ENCODE data around the gene ACTA2. TPM values are rescaled to one million over a fixed set of nuclear protein-coding genes. Genes with fewer than 3 reads are reported as not detected.
"Not testable (repeated sequence)": the region's sequence is repeated elsewhere in the genome, so short reads cannot be mapped to it uniquely, and the experiment has no call there.

Gene ACTA2
- total RNA-seq, 4 donors from 2014 or later: 83.5 to 342 (median 142) TPM

GRCh38 chr10:88934900-88935672 lies 17.5 kb downstream of the ACTA2 start:
- H3K4me1 ChIP-seq: peaks cover 0 to 8% (median 0%) of the 10 kb centered on the region in 4 donors
- TF ChIP-seq POLR2A (IDR thresholded peaks at IDR 0.05) (no peak), CTCF (IDR thresholded peaks at IDR 0.05) (peak; percentile 73 to 95 (median 90))
- no peaks in the 10 kb centered on the region for H3K9me3 ChIP-seq
- peak overlapping the region in 3 of 4 donors; percentile 38 to 62 (median 43) for H3K27ac ChIP-seq
- peak; percentile 62 to 91 (median 66) for DNase-seq
- peaks cover 0 to 32% (median 0%) of the 10 kb centered on the region in 3 donors for H3K36me3 ChIP-seq
- H3K4me3 ChIP-seq: no peak overlapping the region
- no peaks in the 10 kb centered on the region for H3K27me3 ChIP-seq

GRCh38 chr10:88933564-88933963 lies 19.0 kb downstream of the ACTA2 start:
- H3K4me1 ChIP-seq: peaks cover 0 to 8% (median 0%) of the 10 kb centered on the region in 4 donors
- H3K27me3 ChIP-seq: no peaks in the 10 kb centered on the region
- H3K27ac ChIP-seq: no peak overlapping the region
- TF ChIP-seq CTCF (IDR thresholded peaks at IDR 0.05) (no peak), POLR2A (IDR thresholded peaks at IDR 0.05) (no peak)
- no peak for DNase-seq
- H3K36me3 ChIP-seq: peaks cover 0 to 19% (median 0%) of the 10 kb centered on the region in 3 donors
- no peaks in the 10 kb centered on the region for H3K9me3 ChIP-seq
- no peak overlapping the region for H3K4me3 ChIP-seq

- DNase-seq: peak in 2 of 3 donors; percentile 37 to 77
- H3K27me3 ChIP-seq: no peaks in the 10 kb centered on the region
These were observed 19.9 kb downstream of the ACTA2 start for GRCh38 chr10:88932539-88933256.

GRCh38 chr10:88932029-88932428 lies 20.5 kb downstream of the ACTA2 start:
- not testable (repeated sequence) for H3K27me3 ChIP-seq, DNase-seq, H3K4me3 ChIP-seq, H3K9me3 ChIP-seq, H3K4me1 ChIP-seq, H3K36me3 ChIP-seq
- H3K27ac ChIP-seq: peak overlapping the region in 2 of 4 donors; percentile 7 to 12

More at GRCh38 chr10:88932539-88933256, 19.9 kb downstream of the ACTA2 start:
- Histone ChIP-seq H3K9me3 (no peaks in the 10 kb centered on the region), H3K36me3 (peaks cover 0 to 10% (median 0%) of the 10 kb centered on the region in 3 donors), H3K4me1 (peaks cover 0 to 8% (median 0%) of the 10 kb centered on the region in 4 donors), H3K4me3 (no peak overlapping the region), H3K27ac (peak overlapping the region in 2 of 4 donors; percentile 7 to 12)
- no peak for TF ChIP-seq POLR2A (IDR thresholded peaks at IDR 0.05)
- peak; percentile 77 to 98 (median 98) for TF ChIP-seq CTCF (IDR thresholded peaks at IDR 0.05)

GRCh38 chr10:88931548-88931947 lies 21.0 kb downstream of the ACTA2 start:
- Histone ChIP-seq H3K4me1 (peaks cover 0 to 8% (median 0%) of the 10 kb centered on the region in 4 donors), H3K27ac (no peak overlapping the region), H3K36me3 (no peaks in the 10 kb centered on the region), H3K27me3 (no peaks in the 10 kb centered on the region), H3K9me3 (no peaks in the 10 kb centered on the region), H3K4me3 (no peak overlapping the region)
- DNase-seq: no peak
- no peak for TF ChIP-seq CTCF (IDR thresholded peaks at IDR 0.05)

- no peak for TF ChIP-seq CTCF (IDR thresholded peaks at IDR 0.05)
- no peak for TF ChIP-seq POLR2A (IDR thresholded peaks at IDR 0.05)
- no peak overlapping the region for H3K4me3 ChIP-seq
- no peaks in the 10 kb centered on the region for H3K27me3 ChIP-seq
- H3K9me3 ChIP-seq: no peaks in the 10 kb centered on the region
- DNase-seq: no peak
- no peak overlapping the region for H3K27ac ChIP-seq
- no peaks in the 10 kb centered on the region for H3K4me1 ChIP-seq
- H3K36me3 ChIP-seq: peaks cover 0 to 4% (median 0%) of the 10 kb centered on the region in 3 donors
These were observed 24.3 kb downstream of the ACTA2 start for GRCh38 chr10:88928254-88928653.

Measured in Peyer's patch (tissue), 4 donors.